PC-3 (cell line): ENCODE measurements around the gene PRMT6. TPM values are rescaled to one million over a fixed set of nuclear protein-coding genes. Genes with fewer than 3 reads are reported as not detected.
A peak's percentile ranks its signal among the peaks of the same experiment; 100 is the strongest.

Experiments used
- ATAC-seq: fragments of 200-7000 bp; cut with Tn5 transposase; 2 replicates; pipeline ENCODE4 v1.9.1; 2020; ENCODE audit warnings: mild to moderate bottlenecking, moderate library complexity
- BruUV-seq: library from RNA; stranded (reverse); fragments of 400-500 nt; replicated peaks from 2 replicates; lab custom pipeline; 2021; lab: Mats Ljungman, UMichigan
- CTCF ChIA-PET: fragments of 300-600 bp; sonication (Branson Sonifier 250); formaldehyde crosslinking; loops from one replicate; lab custom pipeline; 2022; ENCODE audit warnings: antibody characterized with exemption; lab: Charles Lee
- POLR2A ChIA-PET: fragments of 300-600 bp; sonication (Branson Sonifier 250); formaldehyde crosslinking; loops from one replicate; lab custom pipeline; 2022; ENCODE audit warnings: antibody characterized with exemption; ENCODE audit not compliant: unreplicated experiment; lab: Charles Lee
- DNase-seq: peaks from one replicate; pipeline ENCODE4 v3.0.0-alpha.2; 2015
- H2AFZ ChIP-seq: fragments of 300-600 bp; sonication (generic); 2 replicates; pipeline ENCODE4 v1.6.0; 2016; ENCODE audit warnings: antibody characterized with exemption, low read length
- H3F3A ChIP-seq: fragments of 300-600 bp; sonication (generic); one replicate; pipeline ENCODE4 v1.6.0; 2017; ENCODE audit warnings: antibody characterized with exemption, low read length, control low read depth, mild to moderate bottlenecking; ENCODE audit not compliant: unreplicated experiment
- H3K27ac ChIP-seq: fragments of 300-600 bp; sonication (generic); 2 replicates; pipeline ENCODE4 v1.5.1; 2016; ENCODE audit warnings: mild to moderate bottlenecking, low read length
- H3K27me3 ChIP-seq: fragments of 300-600 bp; sonication (generic); 2 replicates; pipeline ENCODE4 v1.6.1; 2016; ENCODE audit warnings: low read length, mixed read lengths
- H3K36me3 ChIP-seq: fragments of 300-600 bp; sonication (generic); 2 replicates; pipeline ENCODE4 v1.6.1; 2016; ENCODE audit warnings: low read depth, mixed run types, low read length, mixed read lengths
- H3K4me1 ChIP-seq: fragments of 300-600 bp; sonication (generic); 2 replicates; pipeline ENCODE4 v1.5.1; 2016; ENCODE audit warnings: low read length; ENCODE audit not compliant: insufficient read depth
- H3K4me2 ChIP-seq: fragments of 300-600 bp; sonication (generic); 2 replicates; pipeline ENCODE4 v1.6.0; 2016; ENCODE audit warnings: low read length
- H3K4me3 ChIP-seq: fragments of 300-600 bp; sonication (generic); 2 replicates; pipeline ENCODE4 v1.5.1; 2016; ENCODE audit warnings: mild to moderate bottlenecking, low read length, mixed read lengths
- H3K79me2 ChIP-seq: fragments of 300-600 bp; sonication (generic); 2 replicates; pipeline ENCODE4 v1.6.1; 2017; ENCODE audit warnings: low read length, mixed read lengths
- H3K9ac ChIP-seq: fragments of 300-600 bp; sonication (generic); 2 replicates; pipeline ENCODE4 v1.6.0; 2016; ENCODE audit warnings: mild to moderate bottlenecking, low read length
- H3K9me2 ChIP-seq: fragments of 300-600 bp; sonication (generic); replicated peaks from 2 replicates; pipeline ENCODE4 v1.6.1; 2016; ENCODE audit warnings: mixed run types, low read length, mixed read lengths
- H3K9me3 ChIP-seq: fragments of 300-600 bp; sonication (generic); 2 replicates; pipeline ENCODE4 v1.6.1; 2016; ENCODE audit warnings: low read length, mixed read lengths
- H4K20me1 ChIP-seq: fragments of 300-600 bp; sonication (generic); 2 replicates; pipeline ENCODE4 v1.6.1; 2016; ENCODE audit warnings: low read length, mixed read lengths
- CTCF ChIP-seq: fragments of 300-600 bp; sonication (generic); conservative IDR thresholded peaks from 2 replicates; pipeline ENCODE4 v1.5.1; 2017; ENCODE audit warnings: antibody characterized with exemption, low read depth, mild to moderate bottlenecking, low read length
- EZH2 ChIP-seq: fragments of 300-600 bp; sonication (generic); IDR thresholded peaks from one replicate; pipeline ENCODE4 v1.6.1; 2017; ENCODE audit warnings: antibody characterized with exemption, mild to moderate bottlenecking, low read length; ENCODE audit not compliant: unreplicated experiment
- EZH2phosphoT487 ChIP-seq: fragments of 300-600 bp; sonication (generic); IDR thresholded peaks from 2 replicates; pipeline ENCODE4 v1.6.1; 2018; ENCODE audit warnings: mild to moderate bottlenecking, antibody characterized with exemption, low read length, borderline replicate concordance
- intact Hi-C: fragments of 100-400 bp; cut with micrococcal nuclease; formaldehyde crosslinking; loops from 2 replicates; pipeline ENCODE4 v1.9.0; 2023
- total RNA-seq: library from RNA; depleted of rRNA; stranded (reverse); fragments of >200 nt; gene quantifications from 2 replicates; pipeline ENCODE4 v1.2.3, GENCODE V29; 2014

PRMT6 gene
- total RNA-seq, 1 experiment from 2014 or later, result 20.7 TPM

- DNase-seq (no peak), ATAC-seq (no peak)
- Histone ChIP-seq H4K20me1 (no peaks in the 10 kb centered on the region), H3K9ac (peak overlapping the region; percentile 92), H2AFZ (peak overlapping the region; percentile 93), H3K79me2 (peaks cover 37% of the 10 kb centered on the region), H3K9me3 (no peaks in the 10 kb centered on the region), H3K36me3 (peaks cover 10% of the 10 kb centered on the region), H3F3A (no peaks in the 10 kb centered on the region), H3K4me3 (peak overlapping the region; percentile 97), H3K27ac (no peak overlapping the region), H3K4me1 (peaks cover 20% of the 10 kb centered on the region), H3K4me2 (peak overlapping the region; percentile 99), H3K27me3 (no peaks in the 10 kb centered on the region), H3K9me2 (no peaks in the 10 kb centered on the region)
- BruUV-seq, result no TSS peak
- POLR2A ChIA-PET, result no interaction called here
- CTCF ChIA-PET, result no interaction called here
- TF ChIP-seq CTCF, result no peak
- TF ChIP-seq EZH2, result no peak
- no peak for TF ChIP-seq EZH2phosphoT487
- intact Hi-C loops, result no loop called here
Measured at GRCh38 chr1:107058245-107059032, 2.0 kb downstream of the PRMT6 start.

- DNase-seq, result no peak
- H3K9me3 ChIP-seq, result no peaks in the 10 kb centered on the region
- no peak overlapping the region for H2AFZ ChIP-seq
- H3K27ac ChIP-seq, result no peak overlapping the region
- peaks cover 14% of the 10 kb centered on the region for H3K4me1 ChIP-seq
- no peak overlapping the region for H3K9ac ChIP-seq
- POLR2A ChIA-PET, result no interaction called here
- intact Hi-C loops, result no loop called here
- H3K4me3 ChIP-seq, result no peak overlapping the region
- CTCF ChIA-PET, result no interaction called here
- peaks cover 10% of the 10 kb centered on the region for H3K36me3 ChIP-seq
- H3K4me2 ChIP-seq, result no peak overlapping the region
- no peaks in the 10 kb centered on the region for H4K20me1 ChIP-seq
- BruUV-seq, result no TSS peak
- no peak for TF ChIP-seq EZH2
- TF ChIP-seq EZH2phosphoT487, result no peak
- TF ChIP-seq CTCF, result no peak
- H3K79me2 ChIP-seq, result peaks cover 30% of the 10 kb centered on the region
- H3K27me3 ChIP-seq, result no peaks in the 10 kb centered on the region
- ATAC-seq, result no peak
- H3K9me2 ChIP-seq, result no peaks in the 10 kb centered on the region
- no peaks in the 10 kb centered on the region for H3F3A ChIP-seq
Measured at GRCh38 chr1:107061886-107062285, 5.4 kb downstream of the PRMT6 start.

GRCh38 chr1:107073493-107073892, 17.0 kb downstream of the PRMT6 start:
- no peak for TF ChIP-seq EZH2phosphoT487
- no peak for TF ChIP-seq CTCF
- no peak for TF ChIP-seq EZH2
- Histone ChIP-seq H3K79me2 (no peaks in the 10 kb centered on the region), H3K27ac (no peak overlapping the region), H3K4me1 (peaks cover 20% of the 10 kb centered on the region), H2AFZ (no peak overlapping the region), H3K4me2 (no peak overlapping the region), H3K4me3 (no peak overlapping the region), H3K9me2 (no peaks in the 10 kb centered on the region), H3K9me3 (no peaks in the 10 kb centered on the region), H3K36me3 (no peaks in the 10 kb centered on the region), H3F3A (no peaks in the 10 kb centered on the region), H3K27me3 (no peaks in the 10 kb centered on the region), H4K20me1 (no peaks in the 10 kb centered on the region), H3K9ac (no peak overlapping the region)
- ChIA-PET POLR2A (no interaction called here), CTCF (no interaction called here)
- ATAC-seq, result no peak
- intact Hi-C loops, result no loop called here
- no peak for DNase-seq
- BruUV-seq, result no TSS peak
